Gastroesophageal sphincter (tissue), 4 donors: Measurements from ENCODE around the gene LRRC49. TPM values are rescaled to one million over a fixed set of nuclear protein-coding genes. Genes with fewer than 3 reads are reported as not detected.
A peak's percentile ranks its signal among the peaks of the same experiment; 100 is the strongest.

Experiments used
- ATAC-seq: fragments of 150-250 bp; one replicate; pipeline ENCODE4 v1.9.1; 2016; ENCODE audit warnings: mild to moderate bottlenecking, moderate library complexity
- H3K27ac ChIP-seq, 4 donors: fragments of 200-600 bp; sonication (generic) in 3 of 4; 1 replicate in 3 of 4; 2 replicates in 1 of 4; pipeline ENCODE4 v1.5.1; 2016 to 2019
- H3K27me3 ChIP-seq: fragments of 200-600 bp; sonication (generic); one replicate; pipeline ENCODE4 v1.5.1; 2019
- H3K36me3 ChIP-seq, 2 donors: fragments of 200-600 bp; sonication (generic); one replicate each; pipeline ENCODE4 v1.5.1; 2019; ENCODE audit warnings: control low read depth in 1 of 2
- H3K4me1 ChIP-seq, 3 donors: fragments of 200-600 bp; sonication (generic); 1 replicate in 2 of 3; 2 replicates in 1 of 3; pipeline ENCODE4 v1.5.1; 2016 to 2019; ENCODE audit warnings: control low read depth in 2 of 3
- H3K4me3 ChIP-seq, 2 donors: fragments of 200-600 bp; sonication (generic); one replicate each; pipeline ENCODE4 v1.5.1; 2019; ENCODE audit warnings: mild to moderate bottlenecking in 1 of 2, moderate library complexity in 1 of 2
- H3K9me3 ChIP-seq, 3 donors: fragments of 200-600 bp; sonication (generic); one replicate each; pipeline ENCODE4 v1.5.1; 2017 to 2019; ENCODE audit warnings: control low read depth in 2 of 3
- EP300 ChIP-seq: sonication (generic); formaldehyde crosslinking; IDR thresholded peaks from one replicate; pipeline ENCODE4 v1.6.1; 2017; ENCODE audit warnings: antibody characterized with exemption, mild to moderate bottlenecking
- POLR2A ChIP-seq, 2 donors: fragments of 450-650 bp; IDR thresholded peaks; one replicate each; pipeline ENCODE4 v1.6.1; 2017; ENCODE audit warnings: antibody characterized with exemption in 2 of 2, mild to moderate bottlenecking in 2 of 2, moderate library complexity in 1 of 2
- POLR2AphosphoS5 ChIP-seq: sonication (generic); formaldehyde crosslinking; IDR thresholded peaks from one replicate; pipeline ENCODE4 v1.6.1; 2017; ENCODE audit warnings: antibody characterized with exemption
- WGBS, 2 donors: methylation state at CpG; one replicate each; pipeline ENCODE4 v1.1.5; 2018; ENCODE audit warnings: low coverage in 1 of 2; 5-methylcytosine and 5-hydroxymethylcytosine counted together
- total RNA-seq, 4 donors: library from RNA; depleted of rRNA; stranded (reverse); fragments of >200 nt; gene quantifications; one replicate each; pipeline ENCODE4 v1.1.0, GENCODE V29; 2016
- TF ChIP-seq, protein P1 (sequence below), 4 experiments: fragments of 200-600 bp in 2 of 4; fragments of 450-650 bp in 2 of 4; sonication (generic) in 1 of 4; IDR thresholded peaks; one replicate each; pipeline ENCODE4 v1.5.1; 2017 to 2019; ENCODE audit warnings: antibody characterized with exemption in 4 of 4, mild to moderate bottlenecking in 2 of 4, moderate library complexity in 2 of 4

LRRC49 gene
- total RNA-seq, 4 donors from 2014 or later = 5.8 to 14.5 (median 9.2) TPM

GRCh38 chr15:70853318-70853972, 39.2 kb upstream of the LRRC49 start:
- ATAC-seq = peak; percentile 38
- H3K4me1 ChIP-seq = peaks cover 0 to 70% (median 14%) of the 10 kb centered on the region in 3 donors
- peak overlapping the region; percentile 68 to 94 (median 89) for H3K27ac ChIP-seq
- H3K9me3 ChIP-seq = no peaks in the 10 kb centered on the region
- peak overlapping the region; percentile 76 to 93 for H3K4me3 ChIP-seq
- TF ChIP-seq EP300 (no peak), POLR2AphosphoS5 (peak; percentile 5)
- H3K36me3 ChIP-seq = peaks cover 0 to 18% of the 10 kb centered on the region in 2 donors
- 0% methylated on average over 8 of the region's 54 CpGs; no CpG with 5 or more reads in 1 of the 2 donors for WGBS, 2 donors
- H3K27me3 ChIP-seq = no peaks in the 10 kb centered on the region

GRCh38 chr15:70853973-70854665, 38.5 kb upstream of the LRRC49 start, which contains the start of gene LARP6:
Gene LARP6, minus strand, starts transcription at chr15:70854157. Its CDS starts 69 bp downstream, at chr15:70854088.
- H3K9me3 ChIP-seq = no peaks in the 10 kb centered on the region
- H3K4me1 ChIP-seq = peaks cover 0 to 75% (median 14%) of the 10 kb centered on the region in 3 donors
- TF ChIP-seq EP300 = no peak
- TF ChIP-seq POLR2A (IDR thresholded peaks at IDR 0.05) = peak; percentile 82 to 90
- peak; percentile 76 for TF ChIP-seq POLR2AphosphoS5
- TF ChIP-seq, protein P1, sequence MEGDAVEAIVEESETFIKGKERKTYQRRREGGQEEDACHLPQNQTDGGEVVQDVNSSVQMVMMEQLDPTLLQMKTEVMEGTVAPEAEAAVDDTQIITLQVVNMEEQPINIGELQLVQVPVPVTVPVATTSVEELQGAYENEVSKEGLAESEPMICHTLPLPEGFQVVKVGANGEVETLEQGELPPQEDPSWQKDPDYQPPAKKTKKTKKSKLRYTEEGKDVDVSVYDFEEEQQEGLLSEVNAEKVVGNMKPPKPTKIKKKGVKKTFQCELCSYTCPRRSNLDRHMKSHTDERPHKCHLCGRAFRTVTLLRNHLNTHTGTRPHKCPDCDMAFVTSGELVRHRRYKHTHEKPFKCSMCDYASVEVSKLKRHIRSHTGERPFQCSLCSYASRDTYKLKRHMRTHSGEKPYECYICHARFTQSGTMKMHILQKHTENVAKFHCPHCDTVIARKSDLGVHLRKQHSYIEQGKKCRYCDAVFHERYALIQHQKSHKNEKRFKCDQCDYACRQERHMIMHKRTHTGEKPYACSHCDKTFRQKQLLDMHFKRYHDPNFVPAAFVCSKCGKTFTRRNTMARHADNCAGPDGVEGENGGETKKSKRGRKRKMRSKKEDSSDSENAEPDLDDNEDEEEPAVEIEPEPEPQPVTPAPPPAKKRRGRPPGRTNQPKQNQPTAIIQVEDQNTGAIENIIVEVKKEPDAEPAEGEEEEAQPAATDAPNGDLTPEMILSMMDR (IDR thresholded peaks at IDR 0.05) = no peak
- no peaks in the 10 kb centered on the region for H3K27me3 ChIP-seq
- 0% methylated on average over 1 of the region's 78 CpGs; no CpG with 5 or more reads in 1 of the 2 donors for WGBS, 2 donors
- peak within 1 kb of the TSS; percentile 68 to 94 (median 89) for H3K27ac ChIP-seq
- ATAC-seq = peak; percentile 87
- H3K36me3 ChIP-seq = peaks cover 0 to 18% of the 10 kb centered on the region in 2 donors
- H3K4me3 ChIP-seq = peak within 1 kb of the TSS; percentile 76 to 93

GRCh38 chr15:70854666-70854976, 38.0 kb upstream of the LRRC49 start:
- WGBS, 2 donors = 17 to 42% methylated on average over 3 to 4 of the region's 4 CpGs
- Histone ChIP-seq H3K27ac (peak overlapping the region; percentile 45 to 94 (median 89)), H3K9me3 (no peaks in the 10 kb centered on the region), H3K4me3 (peak overlapping the region; percentile 76 to 93), H3K27me3 (no peaks in the 10 kb centered on the region), H3K36me3 (peaks cover 0 to 18% of the 10 kb centered on the region in 2 donors), H3K4me1 (peaks cover 0 to 72% (median 14%) of the 10 kb centered on the region in 3 donors)
- TF ChIP-seq, protein P1 (IDR thresholded peaks at IDR 0.05) = peak in 3 of 4 experiments; percentile 21 to 30 (median 22)
- no peak for TF ChIP-seq EP300
- peak; percentile 1 for ATAC-seq

GRCh38 chr15:70855764-70856163, 36.9 kb upstream of the LRRC49 start:
- 60 to 86% methylated on average over 1 to 2 of the region's 2 CpGs for WGBS, 2 donors
- TF ChIP-seq POLR2A (IDR thresholded peaks at IDR 0.05) (no peak), EP300 (no peak), POLR2AphosphoS5 (no peak)
- TF ChIP-seq, protein P1 (IDR thresholded peaks at IDR 0.05) = no peak
- peaks cover 0 to 14% of the 10 kb centered on the region in 2 donors for H3K36me3 ChIP-seq
- no peak for ATAC-seq
- no peaks in the 10 kb centered on the region for H3K9me3 ChIP-seq
- H3K27ac ChIP-seq = peak overlapping the region in 3 of 4 donors; percentile 64 to 94 (median 91)
- no peaks in the 10 kb centered on the region for H3K27me3 ChIP-seq
- H3K4me3 ChIP-seq = no peak overlapping the region
- H3K4me1 ChIP-seq = peaks cover 0 to 66% (median 14%) of the 10 kb centered on the region in 3 donors

- Histone ChIP-seq H3K4me3 (no peak overlapping the region), H3K36me3 (peaks cover 0 to 8% of the 10 kb centered on the region in 2 donors), H3K4me1 (peaks cover 0 to 64% (median 14%) of the 10 kb centered on the region in 3 donors), H3K27ac (peak overlapping the region; percentile 15 to 94 (median 78)), H3K27me3 (no peaks in the 10 kb centered on the region), H3K9me3 (no peaks in the 10 kb centered on the region)
- no peak for ATAC-seq
- WGBS, 2 donors = 51 to 67% methylated on average over 4 to 7 of the region's 7 CpGs
- TF ChIP-seq, protein P1 (IDR thresholded peaks at IDR 0.05) = no peak
- TF ChIP-seq POLR2AphosphoS5 (no peak), POLR2A (IDR thresholded peaks at IDR 0.05) (no peak), EP300 (no peak)
Measured at GRCh38 chr15:70856177-70856883, 36.3 kb upstream of the LRRC49 start.
